HG03060 (cell line): ENCODE measurements around the gene LHX4.

Experiments
- ATAC-seq: cut with Tn5 transposase; IDR thresholded peaks from one replicate; pipeline ENCODE4 v1.9.1; 2021; ENCODE audit warnings: low read depth, moderate number of reproducible peaks; ENCODE audit not compliant: unreplicated experiment

Gene LHX4

DNA sequence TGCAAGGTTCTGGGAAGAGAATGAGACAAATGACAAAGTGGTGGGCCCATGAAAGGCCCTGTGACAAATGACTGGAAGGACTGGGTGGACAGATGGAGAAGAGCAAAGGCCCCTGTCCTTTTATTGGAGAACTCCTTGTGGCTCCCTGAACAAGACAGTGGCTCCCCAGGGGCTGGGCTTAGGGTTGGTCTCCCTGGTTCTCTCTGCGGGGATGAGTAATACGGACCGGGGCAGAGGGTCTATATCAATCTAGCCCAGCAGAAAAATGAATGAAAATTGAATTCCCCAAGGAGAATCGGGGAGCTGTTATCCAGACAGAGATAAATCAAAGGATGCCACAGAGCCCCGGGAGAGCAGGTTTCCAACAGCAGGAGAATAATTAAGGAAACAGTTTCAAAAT is 5.2 kb upstream of the LHX4 start:
- no peak for ATAC-seq

DNA sequence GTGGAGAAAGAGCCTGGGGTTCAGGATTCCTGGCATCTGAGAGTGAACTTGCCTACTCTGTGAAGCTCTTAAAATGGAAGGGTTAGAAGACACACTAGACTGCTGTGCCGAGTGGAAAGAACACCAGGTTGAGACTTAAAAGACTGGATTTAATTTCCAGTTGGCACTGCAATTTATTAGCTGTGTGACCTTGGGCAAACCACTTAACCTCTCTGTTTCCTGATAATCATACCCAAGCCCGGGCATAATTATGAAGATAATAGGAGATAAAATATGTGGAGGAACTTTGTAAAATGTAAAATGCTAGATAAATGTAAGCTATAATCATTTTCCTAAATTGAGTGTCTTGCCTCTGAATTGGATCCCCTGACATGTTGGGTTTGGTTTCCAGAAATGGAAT is 4.7 kb upstream of the LHX4 start:
- no peak for ATAC-seq

DNA sequence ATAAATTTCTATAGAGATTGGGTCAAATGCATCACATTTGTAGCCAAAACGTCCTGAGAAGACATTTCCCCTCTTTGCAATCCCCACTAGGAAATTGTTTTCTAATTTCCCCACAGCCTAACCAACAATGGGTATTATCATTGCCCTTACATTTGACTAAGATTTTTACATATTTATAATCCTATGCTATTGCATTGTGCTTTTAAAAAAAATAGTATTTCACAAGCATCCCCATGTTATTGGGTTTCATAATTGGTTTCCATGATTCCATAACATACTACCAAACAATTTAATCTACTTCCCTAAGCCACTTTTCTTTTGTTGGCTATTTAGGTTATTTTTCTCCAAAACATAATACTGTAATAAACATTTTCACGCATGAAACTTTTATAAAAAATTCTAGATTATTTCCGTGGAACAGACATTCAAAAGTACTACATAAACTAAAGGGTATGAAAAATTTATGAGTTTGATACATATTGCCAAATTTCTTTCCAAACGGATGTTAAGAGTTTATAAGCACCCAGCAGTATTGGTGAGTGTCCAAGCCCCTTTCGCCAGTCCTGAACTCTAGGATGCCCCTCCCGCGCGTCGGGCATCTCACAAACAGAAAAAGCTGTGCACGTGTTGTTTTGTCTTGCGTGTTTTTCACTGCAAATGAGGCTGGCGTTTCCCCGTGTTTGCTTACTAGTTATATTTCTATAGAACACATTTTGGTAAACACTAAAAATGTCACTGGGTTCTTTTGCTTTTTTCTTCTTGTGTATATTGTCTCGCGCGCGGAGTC is 2.0 kb upstream of the LHX4 start:
- no peak for ATAC-seq

DNA sequence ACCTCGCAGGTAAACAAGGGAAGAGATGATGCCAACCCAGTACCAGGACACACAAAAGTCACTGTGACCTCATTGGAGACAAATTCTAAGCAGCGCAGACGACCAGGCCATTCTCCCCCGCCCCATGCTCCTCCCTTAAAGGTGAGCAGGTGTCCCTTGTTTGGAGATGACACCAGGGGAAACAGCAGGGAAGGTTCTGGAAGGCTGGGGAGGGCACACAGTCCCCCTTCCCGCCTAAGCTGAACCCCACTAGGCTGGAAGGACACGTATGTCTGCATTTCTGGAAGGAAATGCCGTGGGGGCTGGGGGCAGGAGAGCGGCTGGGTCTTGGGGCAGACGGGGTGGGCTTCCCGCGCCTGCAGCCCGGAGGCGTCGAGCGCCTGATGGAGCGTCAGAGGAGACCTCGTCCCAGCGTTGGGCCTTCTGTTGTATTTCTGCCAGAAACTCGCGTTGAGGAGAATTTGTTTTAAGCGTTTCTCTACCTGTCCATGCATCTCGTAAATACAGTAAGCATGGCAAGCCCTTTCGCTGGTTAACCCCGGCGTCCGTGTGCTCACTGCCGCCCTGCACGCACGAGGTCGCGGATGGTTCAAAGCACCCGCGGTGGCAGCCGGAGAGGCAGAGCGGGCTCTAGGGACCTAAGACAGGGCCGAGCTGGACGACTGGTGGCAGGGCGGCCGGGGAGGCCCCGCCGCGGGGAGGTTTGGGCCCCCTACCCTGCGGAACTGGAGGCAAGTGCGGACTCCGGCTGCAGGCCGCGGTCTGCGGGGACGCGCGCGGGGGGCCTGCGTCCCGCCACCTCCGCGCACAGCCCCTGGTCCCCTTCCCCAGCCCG is 1.2 kb upstream of the LHX4 start:
- ATAC-seq = no peak

DNA sequence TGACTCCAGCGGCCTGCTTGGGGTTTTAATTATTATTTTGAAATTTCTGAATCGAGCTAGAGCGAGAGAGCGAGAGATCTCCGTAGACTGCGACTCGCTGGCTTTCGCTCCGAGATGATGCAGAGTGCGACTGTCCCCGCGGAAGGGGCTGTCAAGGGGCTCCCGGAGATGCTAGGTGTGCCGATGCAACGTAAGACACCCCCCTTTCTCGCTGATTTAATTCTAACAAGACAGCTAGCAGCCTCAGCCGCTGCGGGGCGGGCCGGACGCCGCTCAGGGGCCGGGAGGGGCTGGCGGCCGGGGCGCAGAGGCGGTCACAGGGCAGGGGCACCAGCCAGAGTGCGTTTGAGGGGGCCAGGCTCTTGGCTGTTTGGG is 339 bp downstream of the LHX4 start:
- no peak for ATAC-seq

DNA sequence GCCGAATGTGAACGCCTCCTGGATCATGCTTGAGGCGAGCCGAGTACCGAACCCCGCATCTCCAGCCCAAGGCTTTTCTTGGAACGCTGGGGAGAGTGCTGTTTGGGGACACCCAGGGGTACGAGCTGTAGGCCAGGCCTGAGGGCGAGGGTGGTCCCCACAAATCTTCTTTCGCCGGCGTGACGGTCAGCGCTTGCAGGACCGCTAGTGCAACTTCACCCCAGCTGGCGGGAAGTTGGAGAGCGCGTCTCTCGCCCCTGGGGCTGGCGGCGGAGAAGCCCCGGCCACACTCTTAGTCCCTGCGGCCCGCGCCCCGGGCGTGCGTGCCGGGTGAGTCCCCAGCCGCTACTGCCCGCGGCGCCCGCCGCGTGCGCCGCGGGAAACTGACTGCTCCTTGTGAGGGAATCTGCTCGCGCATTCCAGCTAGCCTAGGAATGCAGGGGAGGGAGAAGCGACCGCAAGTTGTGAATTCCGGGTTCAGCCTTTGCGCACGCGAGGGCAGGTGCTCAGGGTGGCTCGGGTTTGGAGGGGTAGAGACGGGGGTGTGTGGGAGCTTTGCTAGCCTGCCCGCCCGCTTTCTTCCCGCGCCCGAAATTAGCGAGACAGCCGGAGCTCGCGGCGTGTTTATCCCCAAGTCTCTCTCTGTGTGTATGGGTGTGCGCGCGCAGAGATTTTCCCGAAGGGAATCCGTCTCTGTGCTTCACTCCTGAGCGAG is 884 bp downstream of the LHX4 start:
- no peak for ATAC-seq

DNA sequence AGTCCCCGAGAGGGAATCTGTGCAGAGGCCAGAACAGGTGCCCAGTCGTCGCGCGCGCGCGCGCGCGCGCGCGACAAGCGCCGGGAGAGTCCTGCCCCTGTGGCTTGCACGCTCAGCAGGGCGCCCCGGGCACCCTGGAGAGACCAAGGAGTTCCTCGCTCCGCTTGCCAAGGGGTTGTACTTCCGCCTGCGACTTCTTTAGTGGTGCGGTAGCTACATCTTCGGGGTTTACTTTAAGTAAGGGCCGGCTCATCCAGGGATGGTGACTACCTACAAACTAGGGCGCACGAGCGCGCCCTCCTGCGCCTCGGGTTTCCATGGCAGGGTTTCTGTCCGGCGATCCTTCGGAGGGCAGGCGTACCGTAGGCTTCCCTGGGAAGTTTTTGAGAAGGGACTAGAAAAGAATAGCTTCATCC is 1.4 kb downstream of the LHX4 start:
- ATAC-seq = no peak

DNA sequence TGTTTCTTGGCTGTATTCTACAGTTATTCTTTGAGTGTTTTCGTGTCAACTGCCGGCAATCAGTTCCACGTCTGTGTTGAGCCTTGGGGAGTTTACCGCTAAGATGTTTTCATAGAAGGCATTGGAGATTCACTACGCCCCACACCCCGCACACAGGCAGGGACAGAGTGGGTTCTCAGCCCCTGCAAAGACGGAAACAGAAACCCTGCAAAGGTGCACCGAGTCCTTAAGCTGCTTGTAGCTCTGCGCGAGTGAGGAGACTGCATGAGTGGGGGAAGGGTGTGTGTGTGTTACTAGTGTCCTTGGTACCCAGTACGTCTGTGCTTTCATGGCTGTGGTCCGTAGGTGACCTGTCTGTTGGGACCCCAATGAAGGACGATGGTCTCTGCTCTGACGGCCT is 1.9 kb downstream of the LHX4 start:
- ATAC-seq = no peak

DNA sequence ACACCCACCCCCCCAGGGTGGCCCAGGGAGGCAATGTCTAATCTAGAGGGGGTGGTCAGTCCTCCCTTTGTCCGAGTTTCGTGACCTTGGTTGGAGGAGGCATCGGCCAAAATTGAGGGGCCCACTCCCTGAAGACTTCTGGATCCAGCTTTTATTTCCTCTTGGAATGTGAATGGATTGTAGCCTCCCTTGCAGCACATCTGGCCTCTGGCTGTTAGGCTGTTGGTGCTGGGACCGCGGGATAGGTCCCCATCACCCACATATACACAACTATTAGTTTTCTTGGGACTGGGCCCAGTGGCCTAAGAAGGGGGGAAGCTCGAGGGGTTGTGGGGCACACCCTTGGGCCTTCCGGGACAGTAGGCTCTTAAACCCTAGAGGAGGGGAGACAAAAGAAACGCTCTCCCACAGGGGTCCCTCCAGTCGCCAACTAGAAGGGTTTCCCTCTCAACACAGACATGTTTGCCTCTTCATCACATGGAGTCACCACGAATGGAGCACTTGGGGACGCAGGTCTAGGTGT is 2.5 kb downstream of the LHX4 start:
- ATAC-seq = no peak

DNA sequence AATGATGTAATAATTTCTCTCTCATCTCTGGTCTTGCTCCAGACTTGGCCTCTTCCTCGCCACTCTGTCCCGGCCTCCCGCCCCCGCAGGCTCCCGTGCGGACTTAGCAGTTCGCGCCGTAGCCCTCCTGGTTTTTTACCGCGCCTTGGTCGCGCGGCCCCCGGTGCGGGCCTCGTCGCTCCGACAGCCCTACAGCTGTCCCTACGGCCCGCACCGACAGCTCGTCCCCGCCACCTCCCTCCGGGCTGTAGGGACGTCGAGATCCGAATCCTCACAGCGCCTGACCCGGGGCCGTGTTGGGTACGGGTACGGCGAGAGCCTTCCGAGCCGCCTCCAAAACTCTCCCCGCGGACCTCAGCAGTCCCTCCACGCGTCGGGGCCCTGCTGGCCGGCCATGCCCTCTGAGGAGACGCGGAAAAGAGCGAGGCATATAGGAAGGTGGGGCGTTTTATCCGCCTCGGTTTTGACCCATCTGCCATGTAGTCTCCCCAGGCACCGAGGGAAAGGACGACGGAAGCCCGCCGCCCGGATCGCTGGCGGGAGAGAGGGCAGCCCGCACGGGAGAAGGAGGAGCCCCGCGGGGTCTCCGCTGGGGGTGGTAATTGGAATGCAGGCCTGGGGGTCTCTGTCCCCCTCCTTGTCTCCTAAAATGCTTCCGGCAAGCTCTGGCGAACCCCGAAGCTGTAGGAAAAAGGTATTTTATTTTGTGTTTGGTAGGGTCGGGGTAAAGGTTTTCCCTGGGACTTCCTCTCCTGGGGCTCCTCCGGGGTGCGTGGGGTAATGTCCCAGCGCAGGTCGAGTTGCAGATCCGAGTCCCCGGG is 3.3 kb downstream of the LHX4 start:
- ATAC-seq = no peak

DNA sequence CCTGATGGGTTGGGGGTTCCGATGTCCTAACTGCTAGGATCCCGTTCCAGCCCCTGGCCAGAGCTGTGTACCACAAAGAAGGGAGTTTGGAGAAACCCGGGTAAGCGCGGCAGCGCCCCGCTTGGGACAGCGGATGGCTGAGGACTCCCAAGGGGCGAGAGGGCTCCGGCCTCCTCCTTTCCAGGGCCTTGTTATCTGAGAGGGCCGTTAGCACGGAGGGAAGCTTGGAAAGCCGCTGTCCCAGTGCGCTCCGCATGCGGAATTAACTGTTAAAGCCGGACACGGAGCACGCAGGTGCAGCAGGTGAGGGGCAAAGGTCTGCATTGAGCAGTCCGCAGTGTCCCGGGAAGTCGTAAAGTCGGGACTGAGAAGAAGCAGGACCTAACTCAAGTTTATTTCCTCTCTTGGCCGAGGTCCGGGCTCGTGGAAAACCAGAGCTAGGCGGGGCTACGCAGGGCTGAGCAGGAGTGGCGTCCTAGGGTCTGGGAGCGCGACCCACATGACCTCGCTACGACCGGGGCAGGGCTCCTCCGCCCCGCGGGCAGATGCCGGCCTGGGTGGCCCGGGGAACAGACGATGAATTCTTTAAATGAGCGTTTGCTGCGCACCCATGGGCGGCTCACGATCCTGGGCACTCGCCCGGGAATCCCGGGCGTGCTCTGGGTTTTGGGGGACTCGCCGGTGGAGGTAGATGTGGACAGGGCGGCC is 4.5 kb downstream of the LHX4 start:
- no peak for ATAC-seq

DNA sequence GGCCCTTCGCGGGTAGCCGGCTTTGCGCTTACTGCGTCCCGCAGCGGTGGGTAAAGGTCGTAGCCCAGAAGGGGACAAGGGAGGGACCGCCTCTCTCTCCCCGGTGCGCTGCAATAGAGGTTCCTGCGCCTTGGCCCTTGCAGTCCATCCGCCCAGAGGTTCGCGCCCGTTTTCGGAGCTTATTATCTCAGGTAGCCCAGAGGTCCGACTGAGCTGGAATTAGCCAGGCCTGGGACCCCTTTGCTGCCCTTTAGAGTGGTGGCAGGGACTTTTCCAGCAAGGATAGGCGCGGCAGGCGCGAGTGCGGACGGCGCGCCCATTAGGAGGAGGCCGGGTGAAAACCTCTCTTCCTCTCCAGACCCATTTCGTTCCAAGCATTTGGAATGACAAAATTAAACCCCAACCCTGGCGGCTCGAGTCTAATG is 5.0 kb downstream of the LHX4 start:
- ATAC-seq = no peak

DNA sequence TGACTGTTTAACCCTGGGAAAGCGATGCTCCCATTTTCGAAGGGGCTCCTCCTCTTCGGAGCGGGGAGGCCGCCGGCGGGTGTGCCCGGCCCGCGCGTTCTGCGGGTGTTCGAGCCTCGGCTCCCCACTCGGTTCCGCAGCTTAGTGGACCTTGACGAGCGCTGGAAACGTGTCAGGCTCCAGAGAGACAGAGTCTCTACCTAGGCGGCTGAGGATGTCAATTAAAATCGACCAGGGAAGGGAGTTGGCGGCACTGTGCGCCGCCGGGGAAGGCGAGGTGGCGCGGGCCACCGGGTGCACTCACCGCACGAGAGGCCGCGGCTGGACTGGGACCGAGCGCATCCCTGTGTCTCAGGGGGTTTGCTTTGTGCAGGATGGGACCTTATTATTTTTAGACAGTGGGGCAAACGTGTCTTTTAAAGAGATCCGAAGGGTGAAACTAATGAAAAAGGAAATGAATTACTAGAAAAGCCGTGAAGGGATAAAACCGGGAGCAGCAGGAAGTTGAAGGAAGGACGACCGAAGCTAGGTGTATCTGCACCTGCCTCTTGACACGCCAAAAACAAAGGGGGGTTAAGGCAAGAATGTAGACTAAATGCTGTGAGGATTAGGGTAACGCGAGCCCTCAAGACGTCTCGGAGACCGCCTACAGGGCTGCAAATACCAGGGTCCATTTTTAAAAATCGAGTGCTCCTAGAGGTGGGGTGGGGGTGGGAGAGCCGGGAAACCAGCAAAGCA is 5.6 kb downstream of the LHX4 start:
- no peak for ATAC-seq

DNA sequence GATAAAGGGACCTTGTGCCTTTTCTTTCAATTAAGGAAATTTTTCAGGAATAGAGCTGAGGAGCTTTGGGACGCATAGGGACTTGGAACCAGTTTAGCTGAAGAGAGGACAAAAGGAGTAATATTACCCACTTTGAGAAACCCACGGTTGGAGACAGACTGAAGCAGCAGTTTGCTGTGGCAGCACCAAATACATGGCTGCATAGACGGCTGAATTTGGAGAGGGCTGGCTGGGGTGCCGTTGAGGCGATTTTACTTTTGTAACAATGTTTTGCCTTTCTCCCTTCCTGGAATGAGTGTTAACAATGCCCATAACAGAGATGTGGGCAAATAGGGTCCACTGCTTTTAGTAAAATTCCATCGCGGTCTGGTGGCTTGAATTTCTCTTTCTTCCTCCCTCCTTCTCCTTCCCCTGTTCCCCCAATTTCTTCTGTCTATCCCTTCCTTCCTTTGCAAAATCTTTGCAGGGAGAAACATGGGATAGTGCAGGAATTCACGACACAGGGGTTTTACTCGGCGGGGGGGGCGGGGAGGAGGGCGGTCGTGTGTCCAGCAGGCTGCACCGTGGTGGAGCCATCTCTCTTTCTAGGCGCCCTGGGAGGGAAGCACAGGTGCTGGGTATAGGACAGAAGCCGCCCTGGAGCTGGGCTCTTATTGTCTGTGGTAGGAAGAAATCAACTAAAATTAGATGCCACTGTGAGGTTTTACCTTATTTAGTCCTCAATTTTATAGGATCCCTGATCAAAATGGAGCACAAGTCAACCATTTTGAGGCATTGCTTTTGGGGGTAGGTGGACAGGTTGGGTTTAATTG is 6.8 kb downstream of the LHX4 start:
- no peak for ATAC-seq

DNA sequence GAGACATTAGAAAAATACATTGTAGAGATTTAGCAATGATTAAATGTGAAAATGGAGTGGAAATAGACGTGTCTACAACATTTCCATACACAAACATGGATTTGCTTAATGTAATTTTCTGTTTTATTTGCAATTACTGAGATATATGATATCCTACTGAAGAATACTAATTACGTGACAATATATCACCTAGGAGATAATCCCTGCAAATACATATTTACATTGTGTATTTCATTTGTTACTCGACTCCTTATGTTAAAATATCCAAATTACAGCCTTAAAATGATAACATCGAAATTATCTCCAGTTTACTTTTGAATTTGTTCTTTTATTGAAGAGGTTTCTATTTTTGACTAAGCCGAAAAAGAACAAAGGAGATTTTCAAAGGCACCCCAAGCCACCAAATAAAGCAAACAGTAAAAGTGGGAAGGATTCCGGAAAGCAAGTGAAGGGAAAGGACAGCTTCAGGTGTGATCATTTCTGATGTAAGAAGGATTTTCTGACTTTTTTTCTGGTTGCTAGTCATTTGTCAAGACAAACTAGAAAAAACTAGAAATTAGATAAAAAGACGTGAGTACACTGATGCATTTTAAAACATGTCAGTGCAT is 7.9 kb downstream of the LHX4 start:
- ATAC-seq = no peak

DNA sequence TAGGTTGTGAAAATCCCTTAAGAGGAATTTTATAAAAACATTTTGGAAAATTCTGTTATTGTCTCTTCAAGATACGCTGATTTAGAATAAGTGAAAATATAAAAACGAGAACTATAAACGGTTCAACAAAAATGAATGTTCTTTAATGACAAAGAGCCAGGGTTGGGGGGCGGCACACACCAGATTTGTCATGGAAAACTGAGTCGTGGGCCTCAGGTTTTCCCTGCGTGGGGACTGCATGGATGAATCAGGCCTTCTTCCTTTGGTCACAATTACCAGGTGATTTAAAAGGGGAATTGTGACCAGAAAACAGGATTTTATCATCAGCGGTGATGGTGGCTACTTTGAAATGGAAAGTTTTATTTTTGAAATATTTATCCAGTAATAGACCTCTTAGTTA is 8.6 kb downstream of the LHX4 start:
- no peak for ATAC-seq

DNA sequence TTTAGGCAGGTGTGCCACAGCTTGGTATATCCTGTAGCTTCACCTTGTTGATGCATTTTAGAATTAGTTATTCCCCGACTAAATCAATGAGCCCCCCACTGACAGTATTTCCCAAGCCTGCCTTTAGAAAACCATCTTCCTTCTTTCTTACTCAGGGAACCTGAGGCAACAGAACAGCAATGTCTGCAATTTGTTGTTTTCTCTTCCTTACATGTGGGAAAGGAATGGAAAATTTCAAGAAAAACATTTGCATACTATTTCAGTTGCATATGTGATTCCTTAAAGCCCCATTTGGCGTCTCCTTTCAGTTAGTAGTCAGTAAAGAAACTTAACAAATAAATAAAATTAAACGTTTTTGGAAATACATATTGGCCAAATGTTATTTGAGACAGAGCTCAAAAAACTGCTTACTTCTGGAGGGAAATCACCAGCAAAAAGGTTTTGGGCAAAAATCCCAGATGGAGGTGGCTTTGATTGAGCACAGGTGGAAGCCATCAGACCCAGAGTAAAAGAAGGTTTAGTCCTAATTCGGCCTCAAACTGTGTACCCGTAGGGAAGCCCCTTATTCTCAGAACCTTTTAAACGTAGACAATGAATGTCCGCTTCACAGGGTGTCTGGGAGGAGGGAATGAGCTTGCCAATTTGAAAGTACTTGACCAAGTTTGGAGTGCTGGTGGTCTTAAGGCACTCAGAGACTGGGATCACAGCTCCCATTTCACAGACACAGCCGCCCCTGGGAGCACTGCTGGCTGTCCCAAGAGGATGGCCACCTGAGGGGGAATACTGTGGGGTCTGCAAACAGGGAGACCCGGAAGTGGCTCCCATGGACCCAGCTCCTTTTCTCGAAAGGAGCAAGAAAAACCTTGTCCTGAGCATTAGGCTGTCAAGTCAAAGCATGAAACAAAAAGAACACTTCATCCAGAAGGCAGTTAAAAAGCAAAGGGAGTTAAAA is 9.4 kb downstream of the LHX4 start:
- ATAC-seq = no peak
